Esophagus squamous epithelium (tissue), 5 donors: ENCODE results near the gene C6orf47. TPM values are rescaled to one million over a fixed set of nuclear protein-coding genes. Genes with fewer than 3 reads are reported as not detected.

Experiments
- DNase-seq: peaks from one replicate; lab custom pipeline; 2025; lab: John Stamatoyannopoulos, UW
- H3K27ac ChIP-seq, 4 donors: fragments of 200-600 bp; sonication (generic); one replicate each; pipeline ENCODE4 v1.5.1; 2016 to 2019; ENCODE audit warnings: mild to moderate bottlenecking in 1 of 4
- H3K27me3 ChIP-seq, 4 donors: fragments of 200-600 bp; sonication (generic); 1 replicate in 3 of 4; 2 replicates in 1 of 4; pipeline versions ENCODE4 v1.5.1 to v1.6.0; 2017 to 2021; ENCODE audit warnings: antibody characterized with exemption in 1 of 4
- H3K36me3 ChIP-seq, 3 donors: fragments of 200-600 bp; sonication (generic); one replicate each; pipeline ENCODE4 v1.5.1; 2016 to 2019
- H3K4me1 ChIP-seq, 3 donors: fragments of 200-600 bp; sonication (generic); one replicate each; pipeline ENCODE4 v1.5.1; 2017 to 2019
- H3K4me3 ChIP-seq, 4 donors: fragments of 200-600 bp; sonication (generic); 1 replicate in 3 of 4; 2 replicates in 1 of 4; pipeline ENCODE4 v1.5.1; 2016 to 2019; ENCODE audit warnings: mild to moderate bottlenecking in 2 of 4, moderate library complexity in 1 of 4
- H3K9me3 ChIP-seq, 3 donors: fragments of 200-600 bp; sonication (generic); one replicate each; pipeline ENCODE4 v1.5.1; 2016 to 2019
- POLR2A ChIP-seq, 4 donors: fragments of 450-650 bp; IDR thresholded peaks; one replicate each; pipeline ENCODE4 v1.6.1; 2017; ENCODE audit warnings: antibody characterized with exemption in 4 of 4, mild to moderate bottlenecking in 4 of 4, moderate library complexity in 3 of 4
- WGBS, 2 donors: methylation state at CpG; one replicate each; pipeline ENCODE4 v1.1.5; 2018; 5-methylcytosine and 5-hydroxymethylcytosine counted together
- intact Hi-C: fragments of 100-400 bp; cut with DNase I; formaldehyde crosslinking; loops from one replicate; pipeline ENCODE4 v1.15.0; 2022
- total RNA-seq, 4 donors: library from RNA; depleted of rRNA; stranded (reverse); fragments of >200 nt; gene quantifications; one replicate each; pipeline ENCODE4 v1.1.0, GENCODE V29; 2016
- TF ChIP-seq, protein P1 (sequence below), 6 experiments: fragments of 450-650 bp in 4 of 6; fragments of 200-600 bp in 2 of 6; sonication (generic) in 2 of 6; IDR thresholded peaks; one replicate each; pipeline ENCODE4 v1.5.1; 2016 to 2019; ENCODE audit warnings: antibody characterized with exemption in 6 of 6, mild to moderate bottlenecking in 4 of 6, moderate library complexity in 4 of 6
- donor health status: DM: yes; HTN: yes; CAD: no.

Gene C6orf47
- total RNA-seq, 4 donors from 2014 or later, result 28.8 to 34.4 (median 31.7) TPM

DNA sequence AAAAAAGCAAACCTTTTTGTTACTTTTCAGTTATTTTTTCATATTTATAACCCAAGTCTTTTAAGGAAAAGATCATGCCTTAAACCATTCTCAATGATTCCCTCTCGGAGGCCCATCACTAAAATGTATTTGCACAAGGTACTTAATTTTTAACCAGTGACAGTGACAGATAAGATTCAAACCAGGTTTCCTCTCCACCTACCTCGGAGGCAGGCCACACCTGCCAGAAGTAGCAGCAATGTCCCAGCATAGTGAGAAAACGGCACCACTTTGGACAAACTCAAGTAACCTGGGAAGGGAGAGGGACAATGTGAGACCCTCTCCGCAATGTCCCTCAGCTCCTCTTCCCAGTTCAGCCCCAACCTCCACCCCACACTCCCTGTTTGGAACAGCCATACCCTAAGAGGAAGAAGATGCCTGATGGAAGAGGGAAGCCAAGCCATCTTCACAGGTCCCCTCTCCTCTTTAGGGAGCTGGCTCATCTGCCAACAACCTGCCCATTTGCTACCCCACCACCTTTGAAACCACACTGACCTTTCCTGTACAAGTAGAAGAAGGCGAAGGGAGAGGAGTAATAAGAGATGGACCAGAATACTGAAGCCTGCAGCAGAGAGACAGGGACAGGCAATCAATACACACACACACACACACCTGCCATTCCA is 40.3 kb upstream of the C6orf47 start:
- no peak for DNase-seq
- Histone ChIP-seq H3K36me3 (peaks cover 0 to 54% (median 14%) of the 10 kb centered on the region in 3 donors), H3K27ac (peak overlapping the region in 1 of 4 donors; percentile 99), H3K4me1 (peaks cover 14 to 48% (median 21%) of the 10 kb centered on the region in 3 donors), H3K27me3 (no peaks in the 10 kb centered on the region), H3K4me3 (no peak overlapping the region), H3K9me3 (no peaks in the 10 kb centered on the region)
- no peak for TF ChIP-seq POLR2A (IDR thresholded peaks at IDR 0.05)
- TF ChIP-seq, protein P1, sequence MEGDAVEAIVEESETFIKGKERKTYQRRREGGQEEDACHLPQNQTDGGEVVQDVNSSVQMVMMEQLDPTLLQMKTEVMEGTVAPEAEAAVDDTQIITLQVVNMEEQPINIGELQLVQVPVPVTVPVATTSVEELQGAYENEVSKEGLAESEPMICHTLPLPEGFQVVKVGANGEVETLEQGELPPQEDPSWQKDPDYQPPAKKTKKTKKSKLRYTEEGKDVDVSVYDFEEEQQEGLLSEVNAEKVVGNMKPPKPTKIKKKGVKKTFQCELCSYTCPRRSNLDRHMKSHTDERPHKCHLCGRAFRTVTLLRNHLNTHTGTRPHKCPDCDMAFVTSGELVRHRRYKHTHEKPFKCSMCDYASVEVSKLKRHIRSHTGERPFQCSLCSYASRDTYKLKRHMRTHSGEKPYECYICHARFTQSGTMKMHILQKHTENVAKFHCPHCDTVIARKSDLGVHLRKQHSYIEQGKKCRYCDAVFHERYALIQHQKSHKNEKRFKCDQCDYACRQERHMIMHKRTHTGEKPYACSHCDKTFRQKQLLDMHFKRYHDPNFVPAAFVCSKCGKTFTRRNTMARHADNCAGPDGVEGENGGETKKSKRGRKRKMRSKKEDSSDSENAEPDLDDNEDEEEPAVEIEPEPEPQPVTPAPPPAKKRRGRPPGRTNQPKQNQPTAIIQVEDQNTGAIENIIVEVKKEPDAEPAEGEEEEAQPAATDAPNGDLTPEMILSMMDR (IDR thresholded peaks at IDR 0.05), result no peak
- intact Hi-C loops, result no loop called here
- 82 to 84% methylated on average over 5 of the region's 5 CpGs for WGBS, 2 donors

DNA sequence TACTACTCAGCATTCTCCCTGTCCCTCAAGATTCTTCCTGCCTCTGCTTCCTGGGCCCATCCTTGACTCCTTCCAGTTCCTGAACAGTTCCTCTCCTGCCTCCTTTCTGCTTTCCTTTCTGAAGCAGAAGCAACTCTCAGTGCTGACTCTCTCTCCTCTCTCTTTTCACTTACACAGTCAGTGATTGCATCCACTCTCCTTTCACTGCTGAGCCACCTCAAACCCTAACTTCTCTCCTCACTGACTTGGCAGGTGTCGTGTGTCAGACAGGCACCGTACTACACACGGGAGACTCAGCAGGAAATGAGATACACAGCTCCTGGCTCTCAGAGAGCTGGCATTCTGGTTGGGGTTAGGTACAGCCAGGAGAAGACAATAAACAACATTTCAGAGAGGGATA is 37.0 kb upstream of the C6orf47 start:
- Histone ChIP-seq H3K36me3 (peaks cover 9 to 87% (median 39%) of the 10 kb centered on the region in 3 donors), H3K27ac (no peak overlapping the region)
- no peak for DNase-seq

DNA sequence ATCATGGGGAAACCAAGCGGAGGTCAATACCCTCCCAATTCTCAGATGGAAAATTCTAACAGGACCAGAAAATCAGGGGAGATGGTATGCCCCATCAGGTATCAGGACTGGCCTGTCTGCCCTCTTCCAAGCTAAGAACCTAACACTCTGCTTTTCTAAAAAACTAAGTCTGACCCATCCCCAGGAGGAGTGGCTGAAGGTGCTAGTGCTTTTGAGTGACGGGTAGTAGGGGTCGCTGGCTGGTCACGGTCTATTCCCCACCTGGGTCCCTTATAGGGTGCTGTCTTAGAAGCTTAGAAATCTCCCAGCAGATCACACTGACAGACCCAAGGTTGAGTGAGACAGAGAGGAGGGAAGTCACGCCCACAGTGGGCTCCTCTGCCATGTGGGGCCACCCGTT is 33.0 kb upstream of the C6orf47 start:
- H3K9me3 ChIP-seq, result no peaks in the 10 kb centered on the region
- 91 to 100% methylated on average over 4 to 6 of the region's 6 CpGs for WGBS, 2 donors
- DNase-seq, result no peak
- H3K4me1 ChIP-seq, result peaks cover 0 to 8% (median 0%) of the 10 kb centered on the region in 3 donors
- intact Hi-C loops, result no loop called here
- no peak overlapping the region for H3K4me3 ChIP-seq
- peaks cover 27 to 99% (median 63%) of the 10 kb centered on the region in 3 donors for H3K36me3 ChIP-seq
- no peaks in the 10 kb centered on the region for H3K27me3 ChIP-seq
- H3K27ac ChIP-seq, result no peak overlapping the region
- TF ChIP-seq, protein P1 (IDR thresholded peaks at IDR 0.05), result no peak
- TF ChIP-seq POLR2A (IDR thresholded peaks at IDR 0.05), result no peak

More for the DNA sequence above, 37.0 kb upstream of the C6orf47 start:
- intact Hi-C loops, result no loop called here
- no peaks in the 10 kb centered on the region for H3K9me3 ChIP-seq
- no peak for TF ChIP-seq POLR2A (IDR thresholded peaks at IDR 0.05)
- TF ChIP-seq, protein P1 (IDR thresholded peaks at IDR 0.05), result no peak
- 12 to 49% methylated on average over 3 of the region's 3 CpGs for WGBS, 2 donors
- H3K4me3 ChIP-seq, result no peak overlapping the region
- peaks cover 14 to 39% (median 17%) of the 10 kb centered on the region in 3 donors for H3K4me1 ChIP-seq
- H3K27me3 ChIP-seq, result no peaks in the 10 kb centered on the region

DNA sequence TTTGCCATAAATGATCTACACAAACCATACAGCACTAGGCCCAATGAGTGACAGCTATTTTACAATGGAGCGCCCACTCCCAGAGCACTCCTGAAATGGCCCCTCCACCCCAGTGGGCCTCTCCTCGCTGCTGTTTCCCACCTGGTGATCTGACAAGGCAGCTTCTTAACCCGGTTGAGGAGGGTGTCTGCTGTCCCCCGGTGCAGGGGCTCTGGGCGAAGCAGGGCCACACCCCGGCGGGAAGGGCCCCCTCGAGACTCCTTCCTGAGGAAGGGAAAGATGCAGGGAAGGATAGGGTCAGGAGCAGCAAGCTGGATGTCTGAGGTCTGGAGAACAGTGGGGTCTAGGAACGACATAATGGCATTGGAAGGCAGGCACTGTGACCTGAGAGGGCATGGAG is 32.3 kb upstream of the C6orf47 start:
- TF ChIP-seq POLR2A (IDR thresholded peaks at IDR 0.05), result no peak
- TF ChIP-seq, protein P1 (IDR thresholded peaks at IDR 0.05), result no peak
- no peaks in the 10 kb centered on the region for H3K27me3 ChIP-seq
- peaks cover 34 to 100% (median 68%) of the 10 kb centered on the region in 3 donors for H3K36me3 ChIP-seq
- H3K4me3 ChIP-seq, result no peak overlapping the region
- WGBS, 2 donors, result 86 to 88% methylated on average over 2 to 9 of the region's 9 CpGs
- no peak overlapping the region for H3K27ac ChIP-seq
- peaks cover 0 to 4% (median 0%) of the 10 kb centered on the region in 3 donors for H3K4me1 ChIP-seq
- DNase-seq, result no peak
- intact Hi-C loops, result no loop called here
- no peaks in the 10 kb centered on the region for H3K9me3 ChIP-seq

DNA sequence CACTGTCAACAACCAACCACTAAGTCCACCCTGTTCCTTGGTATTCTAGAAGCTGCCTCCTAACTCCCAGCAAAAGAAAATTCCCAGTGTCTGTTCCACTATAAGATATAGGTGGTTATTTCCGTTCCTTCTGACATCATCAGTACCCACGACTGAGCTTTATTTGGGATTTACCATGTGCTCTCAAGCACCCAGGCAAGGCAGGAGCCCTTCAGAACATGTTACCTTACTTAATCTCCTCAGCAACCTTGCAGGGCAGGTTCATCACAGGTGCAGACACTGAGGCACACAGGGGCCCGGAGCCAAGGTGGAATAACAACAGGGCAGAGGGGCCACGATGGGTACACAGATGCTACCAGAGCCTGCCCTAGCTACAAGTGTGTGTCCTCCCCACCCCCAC is 31.8 kb upstream of the C6orf47 start:
- intact Hi-C loops, result no loop called here
- DNase-seq, result no peak
- H3K4me3 ChIP-seq, result no peak overlapping the region
- WGBS, 2 donors, result 69 to 75% methylated on average over 2 to 3 of the region's 4 CpGs
- H3K27me3 ChIP-seq, result no peaks in the 10 kb centered on the region
- TF ChIP-seq, protein P1 (IDR thresholded peaks at IDR 0.05), result no peak
- no peak for TF ChIP-seq POLR2A (IDR thresholded peaks at IDR 0.05)
- no peaks in the 10 kb centered on the region for H3K4me1 ChIP-seq
- H3K36me3 ChIP-seq, result peaks cover 35 to 100% (median 73%) of the 10 kb centered on the region in 3 donors
- H3K9me3 ChIP-seq, result no peaks in the 10 kb centered on the region
- H3K27ac ChIP-seq, result no peak overlapping the region
